Osteoblast (primary cell): ENCODE results near the gene GPR158. TPM values are rescaled to one million over a fixed set of nuclear protein-coding genes. Genes with fewer than 3 reads are reported as not detected.

Experiments
- DNase-seq: peaks from one replicate; pipeline ENCODE4 v3.0.0; 2011; ENCODE audit warnings: low spot score, mixed read lengths; ENCODE audit not compliant: insufficient read length; ENCODE audit errors: missing footprints
- H2AFZ ChIP-seq: 2 replicates; pipeline ENCODE4 v1.6.0; 2011; ENCODE audit warnings: mild to moderate bottlenecking, low read length
- H3K27ac ChIP-seq: 2 replicates; pipeline ENCODE4 v1.5.1; 2011; ENCODE audit warnings: mild to moderate bottlenecking, low read depth, low read length, moderate library complexity
- H3K27me3 ChIP-seq: 2 replicates; pipeline ENCODE4 v1.6.0; 2012; ENCODE audit warnings: mild to moderate bottlenecking, control low read depth, inconsistent platforms, low read length, moderate library complexity; ENCODE audit not compliant: insufficient read depth
- H3K36me3 ChIP-seq: 2 replicates; pipeline ENCODE4 v1.5.1; 2011; ENCODE audit warnings: mild to moderate bottlenecking, low read length, control low read depth, moderate library complexity; ENCODE audit not compliant: insufficient read depth
- H3K4me1 ChIP-seq: 2 replicates; pipeline ENCODE4 v1.5.1; 2011; ENCODE audit warnings: mild to moderate bottlenecking, low read length, control low read depth, moderate library complexity; ENCODE audit not compliant: insufficient read depth
- H3K4me2 ChIP-seq: 2 replicates; pipeline ENCODE4 v1.6.0; 2011; ENCODE audit warnings: mild to moderate bottlenecking, low read length; ENCODE audit not compliant: insufficient read depth
- H3K4me3 ChIP-seq: fragments of 200-600 bp; sonication (generic); 3 replicates; pipeline ENCODE4 v1.5.1; 2012; ENCODE audit warnings: mild to moderate bottlenecking, low read length, inconsistent platforms; ENCODE audit not compliant: insufficient read depth
- H3K79me2 ChIP-seq: 2 replicates; pipeline ENCODE4 v1.6.0; 2012; ENCODE audit warnings: mild to moderate bottlenecking, low read length, control low read depth, inconsistent platforms; ENCODE audit not compliant: insufficient read depth
- H3K9me3 ChIP-seq: 2 replicates; pipeline ENCODE4 v1.5.1; 2011; ENCODE audit warnings: low read depth, low read length, control low read depth
- H4K20me1 ChIP-seq: 2 replicates; pipeline ENCODE4 v1.6.0; 2012; ENCODE audit warnings: mild to moderate bottlenecking, low read length, control low read depth; ENCODE audit not compliant: insufficient read depth
- CTCF ChIP-seq: IDR thresholded peaks from 2 replicates; pipeline ENCODE4 v1.5.1; 2011; ENCODE audit warnings: mild to moderate bottlenecking, low read depth, low read length, moderate library complexity; ENCODE audit errors: extremely low read depth
- total RNA-seq: library from RNA; depleted of rRNA; stranded (reverse); fragments of >200 nt; gene quantifications from 2 replicates; pipeline ENCODE4 v1.2.3, GENCODE V29; 2012

The GPR158 gene
- total RNA-seq, 1 donor, result under 0.01 TPM

GRCh38 chr10:25501912-25502311 lies 327.1 kb downstream of the GPR158 start:
- no peaks in the 10 kb centered on the region for H3K9me3 ChIP-seq
- no peaks in the 10 kb centered on the region for H3K36me3 ChIP-seq
- TF ChIP-seq CTCF, result no peak
- no peak overlapping the region for H3K4me2 ChIP-seq
- no peaks in the 10 kb centered on the region for H3K27me3 ChIP-seq
- DNase-seq, result no peak
- H3K79me2 ChIP-seq, result no peaks in the 10 kb centered on the region
- no peak overlapping the region for H3K4me3 ChIP-seq
- no peaks in the 10 kb centered on the region for H4K20me1 ChIP-seq
- no peak overlapping the region for H2AFZ ChIP-seq
- H3K27ac ChIP-seq, result no peak overlapping the region
- H3K4me1 ChIP-seq, result no peaks in the 10 kb centered on the region

- no peak for DNase-seq
Measured at GRCh38 chr10:25502453-25502852, 327.7 kb downstream of the GPR158 start.

GRCh38 chr10:25504306-25504705 lies 329.5 kb downstream of the GPR158 start:
- Histone ChIP-seq H3K27ac (no peak overlapping the region), H3K4me2 (no peak overlapping the region), H3K79me2 (no peaks in the 10 kb centered on the region), H4K20me1 (no peaks in the 10 kb centered on the region), H3K4me3 (no peak overlapping the region), H2AFZ (no peak overlapping the region), H3K36me3 (no peaks in the 10 kb centered on the region), H3K9me3 (no peaks in the 10 kb centered on the region), H3K27me3 (no peaks in the 10 kb centered on the region), H3K4me1 (no peaks in the 10 kb centered on the region)
- no peak for TF ChIP-seq CTCF
- DNase-seq, result no peak

More at GRCh38 chr10:25502453-25502852, 327.7 kb downstream of the GPR158 start:
- no peak overlapping the region for H3K27ac ChIP-seq
- H3K79me2 ChIP-seq, result no peaks in the 10 kb centered on the region
- H3K4me1 ChIP-seq, result no peaks in the 10 kb centered on the region
- H3K27me3 ChIP-seq, result no peaks in the 10 kb centered on the region
- no peak for TF ChIP-seq CTCF
- H3K4me3 ChIP-seq, result no peak overlapping the region
- no peak overlapping the region for H3K4me2 ChIP-seq
- no peaks in the 10 kb centered on the region for H4K20me1 ChIP-seq
- no peaks in the 10 kb centered on the region for H3K36me3 ChIP-seq
- no peaks in the 10 kb centered on the region for H3K9me3 ChIP-seq
- no peak overlapping the region for H2AFZ ChIP-seq

- H4K20me1 ChIP-seq, result no peaks in the 10 kb centered on the region
Measured at GRCh38 chr10:25504838-25505237, 330.0 kb downstream of the GPR158 start.

More at GRCh38 chr10:25504838-25505237, 330.0 kb downstream of the GPR158 start:
- Histone ChIP-seq H3K4me1 (no peaks in the 10 kb centered on the region), H3K27me3 (no peaks in the 10 kb centered on the region), H2AFZ (no peak overlapping the region), H3K36me3 (no peaks in the 10 kb centered on the region), H3K4me2 (no peak overlapping the region), H3K4me3 (no peak overlapping the region), H3K27ac (no peak overlapping the region), H3K9me3 (no peaks in the 10 kb centered on the region), H3K79me2 (no peaks in the 10 kb centered on the region)
- no peak for DNase-seq
- no peak for TF ChIP-seq CTCF
